PFSK-1 (cell line): ENCODE data around the gene KYAT1.

Experiments
- POLR2AphosphoS5 ChIP-seq: IDR thresholded peaks from 2 replicates; pipeline ENCODE4 v1.6.1; 2012; ENCODE audit warnings: low read depth, mild to moderate bottlenecking, control low read depth, low read length, moderate library complexity
- SIN3A ChIP-seq: IDR thresholded peaks from 2 replicates; pipeline ENCODE4 v1.6.1; 2012; ENCODE audit warnings: mild to moderate bottlenecking, low read length, moderate library complexity, borderline replicate concordance; ENCODE audit not compliant: insufficient read depth
- TAF1 ChIP-seq: IDR thresholded peaks from 2 replicates; pipeline ENCODE4 v1.6.1; 2012; ENCODE audit warnings: low read length, control low read depth, borderline replicate concordance; ENCODE audit not compliant: insufficient read depth

- TF ChIP-seq TAF1, result no peak
- TF ChIP-seq SIN3A, result no peak
- no peak for TF ChIP-seq POLR2AphosphoS5
These were observed 57.8 kb downstream of the KYAT1 start for GRCh38 chr9:128823903-128824406.
